ENCODE data around the gene MEX3A.

MEX3A gene

GRCh38 chr1:156053768-156054499 lies 28.3 kb downstream of the MEX3A start, which contains the start of gene UBQLN4:
TSS of gene UBQLN4 (minus strand) at chr1:156053798. CDS start at chr1:156053701, 97 bp downstream.
- peak; percentile 80 to 88 for DNase-seq

- peak; percentile 63 to 64 for DNase-seq
Measured at GRCh38 chr1:156052862-156053767, 29.1 kb downstream of the MEX3A start.

- no peak for DNase-seq
Measured at GRCh38 chr1:156051011-156051725, 31.1 kb downstream of the MEX3A start.

- DNase-seq = no peak
Measured at GRCh38 chr1:156050376-156050775, 31.9 kb downstream of the MEX3A start.

- no peak for DNase-seq
Measured at GRCh38 chr1:156048663-156049258, 33.5 kb downstream of the MEX3A start.

GRCh38 chr1:156045076-156045475 lies 37.2 kb downstream of the MEX3A start:
- DNase-seq = no peak

GRCh38 chr1:156042828-156043227 lies 39.4 kb downstream of the MEX3A start:
- DNase-seq = no peak

GRCh38 chr1:156034991-156035390 lies 47.3 kb downstream of the MEX3A start:
- DNase-seq = peak; percentile 69 to 73

GRCh38 chr1:156033011-156033410 lies 49.3 kb downstream of the MEX3A start:
- peak in 1 of 2 donors; percentile 10 for DNase-seq

- no peak for DNase-seq
Measured at GRCh38 chr1:156026588-156026987, 55.7 kb downstream of the MEX3A start.

- peak; percentile 44 to 75 for DNase-seq
Measured at GRCh38 chr1:156025876-156026275, 56.4 kb downstream of the MEX3A start.

- no peak for DNase-seq
Measured at GRCh38 chr1:156024801-156025200, 57.5 kb downstream of the MEX3A start.

All from inflammatory macrophage (primary cell).